Naive B cell (primary cell): ENCODE results near the gene GABRB1. TPM values are rescaled to one million over a fixed set of nuclear protein-coding genes. Genes with fewer than 3 reads are reported as not detected.
"Not testable (repeated sequence)": the region's sequence is repeated elsewhere in the genome, so short reads cannot be mapped to it uniquely, and the experiment has no call there.

Experiments
- ATAC-seq, 2 donors: fragments of 150-1000 bp; cut with Tn5 transposase; 2 replicates each; pipeline ENCODE4 v1.10.0; 2021; ENCODE audit warnings: low read depth in 2 of 2, mild to moderate bottlenecking in 2 of 2, moderate library complexity in 2 of 2
- DNase-seq: peaks from one replicate; pipeline ENCODE4 v3.0.0; 2022
- H3K27ac Mint-ChIP-seq, 6 donors: one replicate each; pipeline ENCODE4 v1.8.0; 2020 to 2022; ENCODE audit warnings: mild to moderate bottlenecking in 6 of 6, mixed read lengths in 6 of 6, moderate library complexity in 5 of 6, inconsistent platforms in 2 of 6
- H3K27me3 Mint-ChIP-seq, 3 donors: one replicate each; pipeline ENCODE4 v1.8.0; 2021 to 2022; ENCODE audit warnings: mixed read lengths in 3 of 3, mild to moderate bottlenecking in 1 of 3
- H3K36me3 Mint-ChIP-seq, 2 donors: one replicate each; pipeline ENCODE4 v1.8.0; 2020 to 2022; ENCODE audit warnings: mixed read lengths in 2 of 2, inconsistent platforms in 1 of 2, mild to moderate bottlenecking in 1 of 2
- H3K4me1 Mint-ChIP-seq, 3 donors: one replicate each; pipeline ENCODE4 v1.8.0; 2020 to 2022; ENCODE audit warnings: mixed read lengths in 3 of 3, inconsistent platforms in 1 of 3, mild to moderate bottlenecking in 1 of 3, moderate library complexity in 1 of 3
- H3K4me3 Mint-ChIP-seq, 8 donors: one replicate each; pipeline ENCODE4 v1.8.0; 2020 to 2022; ENCODE audit warnings: mild to moderate bottlenecking in 8 of 8, mixed read lengths in 8 of 8, moderate library complexity in 8 of 8, inconsistent platforms in 2 of 8
- H3K9me3 Mint-ChIP-seq, 7 donors: one replicate each; pipeline ENCODE4 v1.8.0; 2020 to 2022; ENCODE audit warnings: mixed read lengths in 7 of 7, mild to moderate bottlenecking in 5 of 7, inconsistent platforms in 2 of 7, moderate library complexity in 1 of 7
- polyA plus RNA-seq, 6 donors: library from polyadenylated mRNA; unstranded; fragments of 300-500 nt; fragmentation: Illumina TruSeq; gene quantifications; one replicate each; pipeline ENCODE4 v1.2.3, GENCODE V29; 2021; ENCODE audit warnings: low read depth in 6 of 6

Gene GABRB1
- polyA plus RNA-seq, 6 donors from 2014 or later: not detected

DNA sequence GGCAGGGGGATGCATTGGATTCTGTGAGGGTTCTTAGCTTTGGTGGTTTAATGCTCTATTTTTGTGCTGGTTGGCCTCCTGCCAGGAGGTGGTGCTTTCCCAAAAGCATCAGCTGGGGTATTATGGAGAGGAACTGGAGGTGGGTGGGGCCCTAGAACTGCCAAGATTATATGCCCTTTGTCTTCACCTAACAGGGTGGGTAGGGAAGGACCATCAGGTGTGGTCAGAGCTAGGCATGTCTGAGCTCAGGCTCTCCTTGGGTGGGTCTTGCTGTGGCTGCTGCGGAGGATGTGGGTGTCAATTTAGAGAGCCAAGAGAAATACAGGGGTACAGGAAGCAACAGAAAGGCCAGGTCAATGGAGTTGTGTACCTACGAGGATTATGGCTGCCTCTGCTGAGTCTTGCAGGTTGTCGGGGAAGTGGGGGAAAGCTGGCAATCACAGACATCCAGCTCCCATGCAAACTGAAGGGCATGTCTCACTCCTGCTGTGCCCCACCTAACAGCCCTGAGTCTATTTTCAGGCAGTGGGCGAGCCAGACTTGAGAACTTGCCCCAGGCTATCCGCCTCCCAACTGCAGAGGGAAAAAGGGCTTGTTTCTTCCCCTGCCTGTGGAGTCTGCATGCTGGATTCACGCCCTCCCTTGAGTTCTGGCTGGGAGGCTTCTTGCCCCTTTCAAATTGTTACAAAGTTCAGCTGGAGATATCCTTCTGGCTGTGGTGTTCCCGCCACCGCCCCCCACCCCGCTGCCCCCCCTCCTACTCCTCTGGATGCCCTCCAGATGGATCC, 220.2 kb downstream of the GABRB1 start:
- Mint-ChIP-seq H3K9me3 (peaks cover 3 to 18% (median 12%) of the 10 kb centered on the region in 7 donors), H3K27ac (no peak overlapping the region), H3K4me1 (no peaks in the 10 kb centered on the region), H3K36me3 (no peaks in the 10 kb centered on the region), H3K4me3 (no peak overlapping the region), H3K27me3 (peaks cover 0 to 11% (median 5%) of the 10 kb centered on the region in 3 donors)
- ATAC-seq: no peak
- DNase-seq: no peak

DNA sequence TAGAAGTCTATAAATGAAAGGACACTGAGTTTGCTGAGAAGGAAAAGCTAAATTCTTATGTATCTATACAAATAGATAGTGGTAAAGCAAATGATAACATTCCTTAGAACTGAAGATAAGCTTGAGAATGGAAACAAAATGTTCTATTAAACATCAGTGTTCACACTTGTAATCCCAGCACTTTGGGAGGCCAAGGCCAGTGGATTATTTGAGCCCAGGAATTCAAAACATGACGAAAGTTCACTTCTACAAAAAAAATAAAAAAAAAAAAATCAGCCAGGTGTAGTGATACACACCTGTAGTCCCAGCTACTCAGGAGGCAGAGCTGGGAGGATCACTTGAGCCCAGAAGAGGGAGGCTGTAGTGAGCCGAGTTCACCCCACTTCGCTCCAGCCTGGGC, 232.4 kb downstream of the GABRB1 start:
- H3K4me3 Mint-ChIP-seq: no peak overlapping the region
- DNase-seq: no peak
- H3K4me1 Mint-ChIP-seq: no peaks in the 10 kb centered on the region
- no peaks in the 10 kb centered on the region for H3K36me3 Mint-ChIP-seq
- no peak overlapping the region for H3K27ac Mint-ChIP-seq
- H3K9me3 Mint-ChIP-seq: peaks cover 0 to 7% (median 3%) of the 10 kb centered on the region in 7 donors
- H3K27me3 Mint-ChIP-seq: peaks cover 0 to 6% (median 0%) of the 10 kb centered on the region in 3 donors
- ATAC-seq: no peak

DNA sequence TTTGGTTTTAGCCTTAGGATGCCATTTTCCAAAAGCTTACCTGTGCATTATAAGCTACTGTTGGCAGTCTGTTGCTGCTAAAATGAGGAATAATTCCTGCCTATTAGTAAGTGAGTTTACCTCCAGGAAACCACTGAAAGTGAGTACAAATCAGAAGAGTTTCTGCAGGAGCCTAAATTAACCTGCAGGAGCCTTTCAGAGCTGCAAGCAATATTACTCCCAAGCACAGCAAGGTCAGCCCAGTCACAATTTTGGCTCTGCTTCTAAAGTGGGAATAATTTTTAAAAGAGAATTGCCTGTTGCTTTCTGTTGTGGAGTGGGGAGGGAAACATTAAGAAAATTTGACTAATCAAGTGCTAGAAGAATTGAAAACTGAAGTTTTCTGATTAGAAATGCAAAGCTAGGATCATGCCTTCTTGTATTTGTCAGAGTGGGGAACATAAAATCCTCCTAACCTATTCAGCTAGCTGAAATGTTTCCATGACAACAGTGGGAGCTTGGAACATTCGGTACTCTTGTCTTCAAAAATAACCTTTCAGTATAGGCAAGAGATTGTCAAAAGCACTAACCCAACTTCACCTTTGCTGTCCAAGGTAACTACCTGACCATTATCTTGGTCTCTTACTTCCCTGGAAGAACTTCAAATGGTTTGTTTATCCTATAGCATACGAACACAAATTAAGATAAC, 239.0 kb downstream of the GABRB1 start:
- Mint-ChIP-seq H3K36me3 (no peaks in the 10 kb centered on the region), H3K9me3 (no peaks in the 10 kb centered on the region)
- ATAC-seq: no peak

DNA sequence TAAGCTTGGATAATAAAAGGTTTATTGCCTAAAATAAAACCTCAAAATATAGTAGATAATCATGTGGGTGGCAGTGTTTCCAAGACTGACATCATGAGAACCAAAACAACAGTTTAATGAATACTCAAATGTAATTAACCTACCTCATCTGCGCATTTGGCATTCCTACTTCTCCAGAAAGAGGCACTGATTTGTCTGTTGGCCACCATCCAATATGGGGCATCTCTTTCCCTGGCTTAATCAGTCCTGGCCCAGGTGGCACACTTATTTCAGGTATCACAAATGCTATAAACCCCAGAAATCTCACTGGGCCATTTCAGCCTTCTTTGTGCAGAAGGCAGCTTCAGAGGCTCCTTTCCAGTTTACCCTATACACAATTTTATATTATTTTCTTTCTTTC, 239.9 kb downstream of the GABRB1 start:
- H3K27ac Mint-ChIP-seq: no peak overlapping the region
- no peaks in the 10 kb centered on the region for H3K9me3 Mint-ChIP-seq
- no peak overlapping the region for H3K4me3 Mint-ChIP-seq
- peaks cover 0 to 6% (median 0%) of the 10 kb centered on the region in 3 donors for H3K27me3 Mint-ChIP-seq
- ATAC-seq: no peak
- no peaks in the 10 kb centered on the region for H3K4me1 Mint-ChIP-seq
- H3K36me3 Mint-ChIP-seq: no peaks in the 10 kb centered on the region
- DNase-seq: no peak

More for the DNA sequence above, 239.0 kb downstream of the GABRB1 start:
- peaks cover 0 to 6% (median 0%) of the 10 kb centered on the region in 3 donors for H3K27me3 Mint-ChIP-seq
- no peak overlapping the region for H3K27ac Mint-ChIP-seq
- no peak for DNase-seq
- no peaks in the 10 kb centered on the region for H3K4me1 Mint-ChIP-seq
- no peak overlapping the region for H3K4me3 Mint-ChIP-seq

DNA sequence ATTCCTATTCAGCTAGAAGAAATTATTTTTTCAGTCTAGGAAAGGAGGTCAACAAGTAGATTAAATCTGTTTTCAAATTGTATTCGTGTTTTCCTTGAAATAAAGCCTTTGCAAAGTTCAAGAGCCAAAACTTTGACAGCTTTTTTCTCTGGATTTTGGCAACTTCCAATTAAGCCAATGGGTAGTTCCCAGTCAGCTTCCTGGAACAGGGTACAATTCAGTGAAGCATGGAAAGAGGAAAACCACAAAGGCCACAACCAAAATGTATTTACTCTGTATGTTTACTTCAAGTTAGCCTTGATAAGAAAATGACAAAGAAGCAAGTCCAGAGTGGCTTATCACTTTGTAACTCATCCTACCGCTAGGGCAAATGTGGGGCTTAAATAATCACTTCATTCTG, 243.5 kb downstream of the GABRB1 start:
- Mint-ChIP-seq H3K4me1 (no peaks in the 10 kb centered on the region), H3K27me3 (no peaks in the 10 kb centered on the region), H3K4me3 (no peak overlapping the region), H3K36me3 (no peaks in the 10 kb centered on the region), H3K9me3 (peaks cover 0 to 4% (median 0%) of the 10 kb centered on the region in 7 donors), H3K27ac (no peak overlapping the region)
- ATAC-seq (no peak), DNase-seq (no peak)

DNA sequence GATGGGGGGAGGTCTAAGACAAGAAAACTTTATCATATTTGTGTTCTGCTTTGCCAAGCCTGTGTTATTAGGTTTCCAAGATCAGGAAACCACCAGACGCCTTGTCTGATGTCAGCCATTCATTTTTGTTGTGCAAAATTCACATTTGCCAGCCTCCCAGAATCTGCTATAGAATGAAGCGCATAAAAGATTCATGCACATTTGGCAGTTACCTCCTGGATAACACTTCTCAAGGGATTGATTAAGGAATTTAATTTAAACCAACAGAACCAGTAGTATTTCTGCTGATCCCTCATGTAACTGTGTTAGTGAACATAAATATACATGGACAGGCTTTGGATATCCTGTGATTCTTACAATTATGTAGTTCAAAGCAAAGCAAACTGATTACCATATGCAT, 244.2 kb downstream of the GABRB1 start:
- Mint-ChIP-seq H3K9me3 (peaks cover 0 to 4% (median 0%) of the 10 kb centered on the region in 7 donors), H3K36me3 (no peaks in the 10 kb centered on the region), H3K27me3 (no peaks in the 10 kb centered on the region), H3K4me3 (no peak overlapping the region), H3K4me1 (no peaks in the 10 kb centered on the region), H3K27ac (no peak overlapping the region)
- DNase-seq (no peak), ATAC-seq (no peak)

DNA sequence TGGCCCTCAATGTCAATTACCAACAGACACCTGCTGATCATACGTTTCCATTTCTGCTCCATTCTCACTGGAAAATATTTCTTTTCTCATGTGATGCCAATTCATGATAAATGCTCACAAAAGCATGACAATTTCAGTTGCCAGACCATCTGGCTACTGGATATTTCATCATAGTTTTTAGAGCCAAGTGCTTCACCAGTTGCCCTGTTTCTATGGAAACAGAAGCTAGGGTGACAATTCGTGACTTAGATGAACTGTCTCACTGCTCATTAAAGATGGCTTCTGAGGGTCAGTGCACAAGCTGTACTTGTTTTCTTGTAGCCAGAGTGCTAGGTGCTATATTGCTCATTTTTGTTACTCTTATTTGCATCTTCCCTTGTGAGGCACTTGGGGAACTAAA, 247.3 kb downstream of the GABRB1 start:
- Mint-ChIP-seq H3K4me1 (no peaks in the 10 kb centered on the region), H3K27ac (no peak overlapping the region), H3K9me3 (peaks cover 0 to 4% (median 4%) of the 10 kb centered on the region in 7 donors), H3K4me3 (no peak overlapping the region), H3K36me3 (no peaks in the 10 kb centered on the region), H3K27me3 (peaks cover 0 to 4% (median 0%) of the 10 kb centered on the region in 3 donors)
- DNase-seq (no peak), ATAC-seq (no peak)

DNA sequence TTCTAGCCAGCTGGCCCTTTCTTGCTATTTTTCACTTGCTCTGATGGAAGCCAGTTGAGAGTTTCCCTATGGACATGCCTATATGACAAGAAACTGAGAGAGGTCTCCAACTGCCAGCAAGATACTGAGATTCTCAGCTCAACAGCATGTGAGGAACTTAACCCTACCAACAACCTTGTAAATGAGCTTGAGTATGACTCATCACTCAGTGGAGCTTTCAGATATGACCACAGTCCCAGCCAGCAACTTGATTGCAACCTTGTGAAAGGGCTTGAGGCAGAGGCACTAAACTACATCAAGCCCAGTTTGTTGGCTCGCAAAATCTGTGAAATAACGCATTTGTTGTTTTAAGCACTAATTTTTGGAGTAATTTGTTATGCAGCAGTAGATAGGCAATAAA, 256.4 kb downstream of the GABRB1 start:
- Mint-ChIP-seq H3K4me3 (no peak overlapping the region), H3K27ac (no peak overlapping the region), H3K4me1 (no peaks in the 10 kb centered on the region), H3K9me3 (peaks cover 0 to 13% (median 4%) of the 10 kb centered on the region in 7 donors), H3K36me3 (peaks cover 0 to 8% of the 10 kb centered on the region in 2 donors), H3K27me3 (peaks cover 13 to 20% (median 16%) of the 10 kb centered on the region in 3 donors)
- DNase-seq (no peak), ATAC-seq (no peak)

DNA sequence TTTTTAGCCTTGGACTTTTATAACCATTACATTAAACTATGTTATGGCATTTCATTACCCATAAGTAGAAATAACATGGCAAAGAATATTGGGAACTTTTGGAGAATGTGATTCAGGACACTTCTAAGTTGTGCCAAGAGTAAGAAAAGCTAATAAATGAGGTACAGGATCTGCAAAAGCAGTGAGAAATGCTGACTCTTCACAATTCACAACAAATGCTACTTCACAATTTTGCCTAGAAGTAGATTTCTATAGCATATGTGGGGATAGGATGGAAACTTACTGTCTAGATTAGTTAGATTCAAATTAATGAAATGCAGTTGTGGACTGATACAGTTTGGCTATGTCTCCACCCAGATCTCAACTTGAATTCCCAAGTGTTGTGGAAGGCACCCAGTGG, 258.4 kb downstream of the GABRB1 start:
- no peaks in the 10 kb centered on the region for H3K4me1 Mint-ChIP-seq
- no peak overlapping the region for H3K27ac Mint-ChIP-seq
- peaks cover 13 to 16% (median 15%) of the 10 kb centered on the region in 3 donors for H3K27me3 Mint-ChIP-seq
- H3K9me3 Mint-ChIP-seq: peaks cover 0 to 13% (median 2%) of the 10 kb centered on the region in 7 donors
- H3K36me3 Mint-ChIP-seq: peaks cover 0 to 8% of the 10 kb centered on the region in 2 donors
- DNase-seq (no peak), ATAC-seq (no peak)
- H3K4me3 Mint-ChIP-seq: no peak overlapping the region

DNA sequence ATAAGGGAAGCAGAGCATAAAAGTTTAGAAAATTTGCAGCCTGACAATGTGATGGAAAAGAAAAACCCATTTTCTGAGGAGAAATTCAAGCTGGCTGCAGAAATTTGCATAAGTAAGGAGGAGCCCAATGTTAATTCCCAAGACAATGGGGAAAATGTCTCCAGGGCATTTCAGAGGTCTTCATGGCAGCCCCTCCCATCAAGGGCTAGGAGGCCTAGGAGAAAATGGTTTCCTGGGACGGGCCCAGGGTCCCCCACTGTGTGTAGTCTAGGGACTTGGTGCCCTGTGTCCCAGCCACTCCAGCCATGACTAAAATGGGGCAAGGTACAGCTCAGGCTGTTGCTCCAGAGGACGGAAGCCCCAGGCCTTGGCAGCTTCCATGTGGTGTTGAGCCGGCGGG, 259.5 kb downstream of the GABRB1 start:
- DNase-seq, ATAC-seq, H3K27ac Mint-ChIP-seq, H3K36me3 Mint-ChIP-seq, H3K4me1 Mint-ChIP-seq, H3K4me3 Mint-ChIP-seq: not testable (repeated sequence)
- peaks cover 13 to 16% (median 15%) of the 10 kb centered on the region in 3 donors for H3K27me3 Mint-ChIP-seq
- peaks cover 0 to 13% (median 2%) of the 10 kb centered on the region in 7 donors for H3K9me3 Mint-ChIP-seq

DNA sequence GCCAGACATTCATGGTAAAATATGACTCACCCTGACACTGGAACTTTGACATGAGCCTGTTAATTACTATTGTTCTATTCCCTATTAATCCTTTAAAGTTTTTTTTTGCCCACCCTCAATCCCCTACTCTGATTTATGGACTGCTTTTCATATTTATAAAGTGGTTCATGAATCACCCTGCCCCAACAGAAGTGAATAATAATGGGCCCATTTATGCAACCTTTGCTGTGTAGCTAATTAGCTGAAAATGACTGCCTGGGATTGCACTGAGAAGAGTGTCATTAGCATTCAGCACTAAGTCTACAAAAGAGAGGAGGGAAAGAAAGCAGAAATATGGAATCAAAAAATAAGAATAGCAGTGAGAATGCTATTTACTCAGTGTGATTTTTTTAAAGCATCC, 277.8 kb downstream of the GABRB1 start:
- peak overlapping the region in 1 of 6 donors; percentile 18 for H3K27ac Mint-ChIP-seq
- H3K4me1 Mint-ChIP-seq: no peaks in the 10 kb centered on the region
- DNase-seq: no peak

DNA sequence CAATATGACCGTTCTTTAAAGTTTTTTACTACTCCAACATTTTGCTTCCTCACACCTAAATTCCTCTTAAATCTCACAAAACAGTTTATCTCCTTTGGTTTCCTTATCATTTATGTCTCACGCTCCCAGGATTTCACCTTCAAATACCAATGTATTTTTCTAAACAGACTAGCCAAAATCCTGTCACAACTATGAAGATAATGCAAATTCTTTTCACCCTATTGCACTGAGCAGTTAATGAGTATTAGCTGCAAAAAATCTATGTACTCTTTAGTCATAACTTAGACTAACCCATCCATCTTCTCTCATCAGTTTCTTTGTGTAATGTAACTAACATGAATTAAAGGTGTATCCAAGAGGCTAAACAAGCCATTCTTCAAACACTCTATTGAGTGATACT, 280.8 kb downstream of the GABRB1 start:
- H3K4me1 Mint-ChIP-seq: no peaks in the 10 kb centered on the region

More for the DNA sequence above, 277.8 kb downstream of the GABRB1 start:
- ATAC-seq: no peak
- Mint-ChIP-seq H3K36me3 (no peaks in the 10 kb centered on the region), H3K9me3 (no peaks in the 10 kb centered on the region), H3K27me3 (peaks cover 0 to 10% (median 5%) of the 10 kb centered on the region in 3 donors), H3K4me3 (no peak overlapping the region)

DNA sequence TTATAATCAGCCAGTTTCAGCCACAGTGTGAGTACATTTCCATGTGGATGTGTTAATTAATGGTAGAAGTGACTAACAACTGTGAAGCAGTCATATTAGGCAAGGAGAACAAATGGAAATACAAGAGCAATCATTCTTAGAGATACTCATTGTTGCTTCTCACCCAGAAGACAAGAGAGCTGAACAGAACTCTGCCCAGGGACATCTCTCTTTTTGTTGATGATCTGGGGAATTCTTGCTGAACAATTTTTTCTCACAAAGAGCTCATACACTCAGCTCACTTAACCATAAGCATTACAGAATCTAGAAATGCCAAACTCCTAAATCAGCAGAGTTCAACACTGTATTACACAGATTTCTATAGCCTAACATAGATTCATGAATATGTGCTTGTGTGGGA, 282.0 kb downstream of the GABRB1 start:
- Mint-ChIP-seq H3K27me3 (peaks cover 0 to 14% (median 5%) of the 10 kb centered on the region in 3 donors), H3K4me1 (no peaks in the 10 kb centered on the region), H3K4me3 (no peak overlapping the region), H3K36me3 (no peaks in the 10 kb centered on the region), H3K9me3 (peaks cover 0 to 3% (median 0%) of the 10 kb centered on the region in 7 donors), H3K27ac (no peak overlapping the region)
- ATAC-seq (no peak), DNase-seq (no peak)

More for the DNA sequence above, 280.8 kb downstream of the GABRB1 start:
- ATAC-seq (no peak), DNase-seq (no peak)
- no peak overlapping the region for H3K4me3 Mint-ChIP-seq
- peaks cover 0 to 14% (median 5%) of the 10 kb centered on the region in 3 donors for H3K27me3 Mint-ChIP-seq
- H3K27ac Mint-ChIP-seq: no peak overlapping the region
- H3K36me3 Mint-ChIP-seq: no peaks in the 10 kb centered on the region
- H3K9me3 Mint-ChIP-seq: peaks cover 0 to 3% (median 0%) of the 10 kb centered on the region in 7 donors

DNA sequence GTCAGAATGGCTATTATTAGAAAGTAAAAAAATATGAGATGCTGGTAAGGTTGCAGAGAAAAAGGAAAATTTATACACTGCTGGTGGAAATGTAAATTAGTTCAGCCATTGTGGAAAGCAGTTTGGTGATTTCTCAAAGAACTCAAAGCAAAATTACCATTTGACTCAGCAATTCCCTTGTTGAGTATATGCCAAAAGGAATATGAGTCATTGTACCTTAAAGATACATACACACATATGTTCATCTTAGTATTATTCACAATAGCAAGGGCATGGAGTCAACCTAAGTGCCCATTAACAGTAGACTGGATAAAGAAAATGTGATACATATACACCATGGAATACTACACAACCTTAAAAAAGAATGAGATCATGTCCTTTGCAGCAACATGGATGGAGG, 284.0 kb downstream of the GABRB1 start:
- Mint-ChIP-seq H3K27ac (no peak overlapping the region), H3K4me1 (no peaks in the 10 kb centered on the region), H3K9me3 (peaks cover 0 to 3% (median 0%) of the 10 kb centered on the region in 7 donors), H3K4me3 (no peak overlapping the region), H3K27me3 (peaks cover 0 to 14% (median 5%) of the 10 kb centered on the region in 3 donors), H3K36me3 (no peaks in the 10 kb centered on the region)
- DNase-seq: no peak
- no peak for ATAC-seq
